Stimulated activated CD4-positive, alpha-beta T cell treated with anti-CD3 and anti-CD28 coated beads, Interleukin-2, amount 100 ng/mL, for 4 hours (primary cell): Measurements from ENCODE around the gene LSM4.
"Not testable (repeated sequence)": the region's sequence is repeated elsewhere in the genome, so short reads cannot be mapped to it uniquely, and the experiment has no call there.

Experiments used
- DNase-seq: peaks from one replicate; pipeline ENCODE4 v3.0.0-alpha.2; 2020; ENCODE audit warnings: low read depth

Gene LSM4

GRCh38 chr19:18340990-18341868 lies 18.4 kb upstream of the LSM4 start:
- DNase-seq = peak; percentile 67

GRCh38 chr19:18340190-18340989 lies 17.5 kb upstream of the LSM4 start, which contains the start of gene PGPEP1:
PGPEP1 (plus strand) TSS chr19:18340598; CDS start chr19:18340682, 84 bp downstream.
- DNase-seq = no peak

- no peak for DNase-seq
Observed at GRCh38 chr19:18339723-18340122, 16.8 kb upstream of the LSM4 start.

DNA sequence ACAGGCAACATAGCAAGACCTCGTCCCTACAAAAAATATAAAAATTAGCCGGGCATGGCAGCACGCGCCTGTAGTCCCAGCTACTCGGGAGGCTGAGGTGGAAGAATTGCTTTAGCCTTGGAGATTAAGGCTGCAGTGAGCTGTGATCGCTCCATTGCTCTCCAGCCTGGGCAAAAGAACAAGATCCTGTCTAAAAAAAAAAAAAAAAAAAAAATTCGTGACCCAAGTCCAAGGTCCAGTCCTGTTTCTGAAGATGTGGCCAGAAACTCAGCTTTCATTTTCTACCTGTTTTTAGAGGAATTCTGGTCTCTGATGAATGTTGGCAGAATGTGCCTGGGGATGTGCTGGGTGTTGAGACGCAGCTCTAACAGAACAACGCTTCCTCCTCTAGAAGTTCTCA lies 15.7 kb upstream of the LSM4 start:
- DNase-seq = no peak

DNA sequence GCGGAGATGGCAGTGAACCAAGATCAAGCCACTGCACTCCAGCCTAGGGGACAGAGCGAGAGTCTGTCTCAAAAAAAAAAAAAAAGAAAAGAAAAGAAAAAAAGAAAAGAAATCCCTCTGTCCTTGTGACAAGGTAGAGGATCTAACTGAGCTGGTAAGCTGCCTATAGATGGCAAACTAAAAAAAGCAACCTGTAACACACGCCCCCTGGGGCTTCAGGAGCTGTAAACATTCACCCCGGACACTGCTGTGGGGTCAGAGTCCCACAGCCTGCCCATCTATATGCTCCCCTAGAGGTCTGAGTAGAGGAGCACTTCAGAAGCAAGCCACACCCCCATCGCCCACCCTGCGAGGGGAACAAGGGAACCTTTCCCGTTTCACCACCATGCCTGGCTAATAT lies 13.2 kb upstream of the LSM4 start:
- DNase-seq = no peak

DNA sequence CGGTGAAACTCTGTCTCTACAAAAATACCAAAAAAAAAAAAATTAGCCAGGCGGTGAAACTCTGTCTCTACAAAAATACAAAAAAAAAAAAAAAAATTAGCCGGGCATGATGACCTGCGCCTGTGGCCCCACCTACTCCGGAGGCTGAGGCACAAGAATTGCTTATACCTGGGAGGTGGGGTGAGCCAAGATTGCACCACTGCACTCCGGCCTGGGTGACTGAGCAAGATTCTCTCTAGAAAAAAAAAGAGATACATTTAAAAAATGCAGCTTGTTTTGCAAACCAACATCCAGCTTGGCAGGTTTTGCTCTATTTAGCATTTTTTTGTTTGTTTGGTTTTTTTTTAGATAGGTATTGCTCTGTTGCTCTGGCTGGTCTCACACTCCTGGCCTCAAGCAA lies 10.8 kb upstream of the LSM4 start:
- DNase-seq = no peak

DNA sequence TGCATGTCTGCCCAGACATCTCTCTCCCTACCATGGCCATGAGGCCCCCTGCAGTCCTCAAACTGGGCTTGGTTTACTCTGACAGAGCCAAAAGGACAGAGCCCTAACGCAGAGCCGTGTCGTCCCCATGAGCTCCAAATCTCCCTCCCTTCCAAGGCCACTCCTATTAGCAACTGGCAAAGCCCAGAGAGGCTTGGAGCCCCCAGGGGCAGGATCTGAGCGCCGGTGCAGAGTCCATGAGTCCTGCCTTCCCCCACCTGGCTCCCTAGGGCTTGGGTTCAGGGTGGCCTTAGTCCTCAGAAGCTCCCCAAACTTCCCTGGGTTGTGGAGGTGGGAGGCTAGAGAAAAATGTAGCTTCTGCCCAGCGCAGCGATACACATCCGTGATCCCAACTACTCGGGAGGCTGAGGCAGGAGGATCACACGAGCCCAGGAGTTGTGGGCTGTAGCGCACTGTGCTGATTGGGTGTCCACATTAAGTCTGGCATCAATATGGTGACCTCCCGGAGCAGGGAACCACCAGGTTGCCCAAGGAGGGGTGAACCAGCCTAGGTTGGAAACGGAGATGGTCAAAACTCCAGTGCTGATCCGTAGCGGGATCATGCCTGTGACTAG lies 10.1 kb upstream of the LSM4 start:
- no peak for DNase-seq

DNA sequence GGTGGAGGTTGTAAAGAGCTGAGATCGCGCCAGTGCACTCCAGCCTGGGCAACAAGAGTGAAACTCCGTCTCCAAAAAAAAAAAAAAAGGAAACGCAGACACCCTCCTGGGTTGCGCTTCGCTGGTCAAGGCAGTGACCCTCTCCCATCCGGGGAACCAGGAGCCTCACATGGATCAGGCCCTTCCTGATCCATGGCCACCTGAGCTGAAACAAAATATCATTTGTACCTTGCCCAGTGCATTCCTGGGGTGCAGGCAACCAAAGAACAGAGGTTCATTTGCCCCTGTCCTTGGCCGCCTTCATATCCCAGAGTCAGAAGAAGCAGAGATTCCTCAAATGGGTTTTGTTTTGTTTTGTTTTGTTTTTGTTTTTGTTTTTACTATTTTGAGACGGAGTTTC lies 8.0 kb upstream of the LSM4 start:
- DNase-seq = no peak

DNA sequence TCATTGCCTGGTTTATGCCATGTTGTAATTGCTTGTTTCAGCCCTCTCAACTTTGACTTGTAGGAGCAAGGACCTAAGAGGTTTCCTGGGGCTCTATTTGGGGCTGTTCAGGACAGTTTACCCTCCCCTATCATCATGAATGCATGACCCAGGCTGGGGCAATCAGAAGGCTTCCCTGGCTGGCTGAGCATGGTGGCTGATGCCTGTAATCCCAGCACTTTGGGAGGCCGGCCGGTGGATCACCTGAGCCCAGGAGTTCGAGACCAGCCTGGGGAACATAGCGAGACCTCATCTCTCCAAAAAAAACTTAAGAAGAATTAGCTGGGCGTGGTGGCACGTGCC lies 6.1 kb upstream of the LSM4 start:
- no peak for DNase-seq

DNA sequence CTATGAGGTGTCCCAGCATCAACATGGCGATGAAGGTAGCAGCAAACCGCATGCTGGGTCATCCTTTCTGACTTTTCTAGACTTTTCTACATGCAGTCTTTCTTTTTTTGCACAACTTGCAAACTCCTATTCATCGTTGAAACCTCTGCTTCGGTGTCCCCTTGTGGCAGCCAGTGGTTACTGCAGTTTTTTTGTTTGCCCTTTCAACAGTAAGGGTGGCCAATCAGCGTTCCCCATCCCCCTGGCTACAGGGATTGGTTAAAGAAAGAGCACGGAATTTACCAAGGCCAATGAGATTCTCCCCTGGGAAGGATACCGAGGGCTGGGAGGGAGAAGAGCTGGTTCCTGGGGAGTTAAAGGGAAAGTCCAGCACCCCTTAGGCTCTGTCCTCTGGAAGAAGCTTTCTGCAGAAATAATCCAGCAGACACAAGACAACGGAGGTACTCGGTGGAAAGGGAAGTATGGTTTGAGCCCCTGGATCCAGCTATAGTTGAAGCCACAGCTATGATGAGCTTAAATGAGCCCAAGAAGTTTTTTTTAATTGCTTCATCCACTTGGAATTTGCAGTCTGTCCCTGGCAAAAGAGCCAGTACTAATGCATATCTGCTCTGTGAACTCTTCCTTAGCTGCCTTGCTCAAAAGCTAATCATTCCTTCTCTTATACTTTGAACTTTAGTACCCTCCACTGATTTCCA lies 5.6 kb upstream of the LSM4 start:
- DNase-seq = peak; percentile 81

GRCh38 chr19:18326772-18327171 lies 3.9 kb upstream of the LSM4 start:
- no peak for DNase-seq

GRCh38 chr19:18324373-18324731 lies 1.5 kb upstream of the LSM4 start:
- DNase-seq = not testable (repeated sequence)

GRCh38 chr19:18322318-18322758 lies 538 bp downstream of the LSM4 start:
- DNase-seq = no peak

GRCh38 chr19:18321734-18322102 lies 1.2 kb downstream of the LSM4 start:
- DNase-seq = no peak

DNA sequence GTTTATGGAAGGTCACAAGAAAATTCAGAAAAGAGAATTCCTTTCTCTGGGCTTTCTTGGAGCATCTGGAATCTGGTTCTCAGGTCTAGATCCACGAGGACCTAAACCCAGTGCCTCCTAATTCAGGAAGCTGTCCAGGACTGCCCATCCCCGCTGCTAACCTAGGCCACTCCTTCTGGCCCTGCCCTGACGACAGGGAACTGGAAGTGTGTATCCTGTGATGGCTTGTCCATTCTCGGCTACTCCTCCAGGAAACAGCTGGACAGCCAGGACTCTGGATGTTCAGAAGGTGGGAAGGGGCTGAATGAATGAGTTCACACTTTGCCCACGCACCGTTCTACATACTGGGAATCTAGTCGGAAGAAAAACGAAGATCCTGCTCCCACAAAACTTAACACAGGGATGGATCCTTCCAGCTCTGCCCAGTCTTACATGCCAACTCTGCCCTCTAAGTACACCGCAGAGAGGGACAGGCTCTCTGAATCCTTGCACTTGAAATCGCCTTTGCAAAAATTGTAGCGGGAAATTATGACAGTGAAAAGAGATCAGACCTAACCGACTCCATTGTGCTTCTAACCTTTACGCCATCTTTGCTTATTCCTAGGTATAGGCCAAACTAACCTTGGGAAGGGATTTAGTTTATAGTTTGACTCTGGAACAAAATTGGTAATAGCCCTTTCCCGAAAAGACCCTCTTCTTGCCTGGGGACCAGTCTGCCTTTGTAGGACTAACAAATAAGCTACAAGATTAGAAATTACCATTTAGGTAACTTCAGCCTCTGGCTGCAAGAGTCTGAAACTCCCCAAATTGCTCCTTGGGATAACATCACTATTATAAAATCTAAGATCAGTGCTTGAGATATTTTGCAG lies 1.8 kb downstream of the LSM4 start:
- no peak for DNase-seq

- no peak for DNase-seq
Observed at GRCh38 chr19:18319591-18320135, 3.2 kb downstream of the LSM4 start.

- no peak for DNase-seq
Observed at GRCh38 chr19:18317961-18318800, 4.7 kb downstream of the LSM4 start.

GRCh38 chr19:18313398-18313797 lies 9.5 kb downstream of the LSM4 start:
- DNase-seq = no peak

DNA sequence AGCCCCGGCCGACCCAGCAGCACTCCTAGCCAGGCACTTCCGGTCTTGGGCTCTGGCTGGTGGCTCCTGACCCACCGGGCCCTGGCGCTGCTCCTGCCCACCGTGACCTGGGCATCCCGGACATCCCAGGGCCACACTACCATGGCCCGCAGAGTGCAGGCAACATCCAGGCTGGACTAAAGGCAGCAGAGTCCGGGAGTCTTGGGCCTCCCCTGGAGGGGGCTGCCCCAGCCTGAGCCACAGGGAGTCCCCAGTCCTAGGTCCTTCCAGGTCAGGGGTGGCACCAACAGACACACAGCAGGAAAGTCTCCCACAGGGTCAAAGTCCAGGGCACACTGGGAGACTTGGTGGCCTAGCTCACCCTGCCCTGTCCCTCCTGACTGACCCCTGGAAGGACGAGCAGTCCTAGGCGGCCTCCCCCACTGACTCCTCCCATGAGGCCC lies 10.8 kb downstream of the LSM4 start:
- DNase-seq = no peak

DNA sequence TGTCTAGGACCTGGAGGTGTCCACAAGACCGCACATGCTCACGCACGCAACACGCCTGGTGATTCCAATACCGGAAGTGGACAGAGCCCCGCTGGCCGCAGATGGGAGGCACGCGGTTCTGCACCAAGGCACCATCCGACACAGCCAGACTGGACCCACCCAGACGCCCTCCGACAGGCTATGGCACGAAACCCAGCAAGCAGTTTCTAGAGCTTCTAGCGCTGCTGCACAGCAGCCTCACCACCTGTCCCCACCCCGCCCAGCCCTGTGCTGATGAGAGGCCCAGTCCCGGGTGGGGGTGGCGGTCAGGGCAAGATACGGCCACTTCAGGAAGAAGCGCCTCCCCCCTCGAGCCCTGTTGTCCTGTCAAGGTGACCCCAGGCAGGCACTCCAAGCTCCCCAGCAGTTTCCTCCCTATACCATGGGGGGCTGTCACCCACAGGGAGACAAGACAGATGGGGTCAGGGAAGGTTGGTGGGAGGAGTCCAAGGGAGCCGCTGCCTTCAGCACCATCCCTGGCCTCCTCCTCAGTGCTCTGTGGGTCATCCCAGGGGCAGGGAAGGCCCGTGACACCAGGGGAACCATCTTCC lies 11.3 kb downstream of the LSM4 start:
- no peak for DNase-seq
